NT2/D1 (cell line): ENCODE data around the gene GALNT9.

ENCODE experiments used
- SUZ12 ChIP-seq: IDR thresholded peaks from 2 replicates; pipeline ENCODE4 v1.6.1; 2011; ENCODE audit not compliant: insufficient read length, insufficient read depth; ENCODE audit errors: extremely low read depth
- YY1 ChIP-seq: IDR thresholded peaks from 2 replicates; pipeline ENCODE4 v1.6.1; 2011; ENCODE audit not compliant: insufficient read length, insufficient read depth
- ZNF274 ChIP-seq: IDR thresholded peaks from 2 replicates; pipeline ENCODE4 v1.6.1; 2011; ENCODE audit warnings: mild to moderate bottlenecking, low read depth, low read length

GRCh38 chr12:132313182-132313581, 16.2 kb downstream of the GALNT9 start:
- no peak for TF ChIP-seq ZNF274
- no peak for TF ChIP-seq YY1
- no peak for TF ChIP-seq SUZ12
